Endothelial cell (in vitro differentiated cells): ENCODE measurements around the gene SVOP. TPM values are rescaled to one million over a fixed set of nuclear protein-coding genes. Genes with fewer than 3 reads are reported as not detected.

Experiments used
- DNase-seq: peaks from one replicate; pipeline ENCODE4 v3.0.0; 2021; ENCODE audit warnings: low spot score
- H3K27ac Mint-ChIP-seq: one replicate; pipeline ENCODE4 v1.8.0; 2021; ENCODE audit warnings: mixed read lengths, inconsistent platforms; ENCODE audit not compliant: unreplicated experiment
- H3K27me3 Mint-ChIP-seq: one replicate; pipeline ENCODE4 v1.8.0; 2021; ENCODE audit warnings: mild to moderate bottlenecking, moderate library complexity, mixed read lengths, inconsistent platforms; ENCODE audit not compliant: unreplicated experiment
- H3K36me3 Mint-ChIP-seq: one replicate; pipeline ENCODE4 v1.8.0; 2021; ENCODE audit warnings: mild to moderate bottlenecking, low read depth, mixed read lengths, inconsistent platforms; ENCODE audit not compliant: unreplicated experiment
- H3K4me1 Mint-ChIP-seq: one replicate; pipeline ENCODE4 v1.8.0; 2021; ENCODE audit warnings: mild to moderate bottlenecking, mixed read lengths, inconsistent platforms; ENCODE audit not compliant: unreplicated experiment
- H3K4me3 Mint-ChIP-seq: one replicate; pipeline ENCODE4 v1.8.0; 2021; ENCODE audit warnings: mild to moderate bottlenecking, mixed read lengths, inconsistent platforms; ENCODE audit not compliant: unreplicated experiment
- H3K9me3 Mint-ChIP-seq: one replicate; pipeline ENCODE4 v1.8.0; 2021; ENCODE audit warnings: mixed read lengths, inconsistent platforms; ENCODE audit not compliant: unreplicated experiment
- total RNA-seq: library from RNA; stranded (reverse); fragmentation: NEBNext Ultra II Directional; extraction: Animal tissue kit (Norgen Biotek cat#: 25700); gene quantifications from one replicate; pipeline ENCODE4 v1.2.1, GENCODE V29; 2021; ENCODE audit not compliant: unreplicated experiment
- TF ChIP-seq, protein P1 (sequence below): fragments of 200-600 bp; sonication (generic); IDR thresholded peaks from one replicate; pipeline ENCODE4 v1.5.0; 2021; ENCODE audit warnings: antibody characterized with exemption; ENCODE audit not compliant: unreplicated experiment

Gene SVOP
- total RNA-seq, 1 donor from 2014 or later = 0.15 TPM

DNA sequence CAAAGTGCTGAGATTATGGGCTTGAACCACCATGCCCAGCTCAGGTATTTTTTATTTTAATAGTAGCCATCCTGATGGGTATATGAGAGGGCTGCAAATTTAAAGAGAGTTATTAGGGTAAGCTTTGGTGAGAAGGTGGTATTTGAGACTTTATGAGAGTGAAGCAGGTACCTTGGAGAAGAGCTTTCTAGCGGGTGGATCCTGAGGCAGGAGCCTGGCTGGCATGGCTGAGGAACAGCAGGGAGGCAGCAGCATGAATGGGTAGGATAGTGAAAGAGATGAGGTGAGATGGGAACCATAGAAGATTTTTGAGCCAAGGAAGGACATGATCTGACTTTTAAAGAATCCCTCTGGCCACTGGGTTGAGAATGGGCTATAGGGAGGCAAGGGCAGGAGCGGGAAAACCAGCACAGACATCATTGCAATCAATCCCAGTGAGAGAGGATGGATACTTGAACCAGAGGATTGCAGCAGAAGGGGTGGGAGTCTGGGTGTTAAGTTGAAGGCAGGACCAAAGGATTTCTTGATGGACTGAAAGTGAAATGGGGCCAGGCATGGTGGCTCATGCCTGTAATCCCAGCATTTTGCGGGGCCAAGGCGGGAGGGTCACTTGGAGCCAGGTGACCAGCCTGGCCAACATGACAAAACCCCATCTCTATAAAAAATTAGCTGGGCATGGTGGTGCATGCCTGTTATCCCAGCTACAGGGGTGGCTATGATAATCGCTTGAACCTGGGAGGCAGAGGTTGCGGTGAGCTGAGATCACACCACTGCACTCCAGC, 5.7 kb downstream of the SVOP start:
- Mint-ChIP-seq H3K36me3 (no peaks in the 10 kb centered on the region), H3K27ac (no peak overlapping the region), H3K27me3 (peaks cover 5% of the 10 kb centered on the region), H3K9me3 (no peaks in the 10 kb centered on the region), H3K4me1 (no peaks in the 10 kb centered on the region), H3K4me3 (no peak overlapping the region)
- TF ChIP-seq, protein P1, sequence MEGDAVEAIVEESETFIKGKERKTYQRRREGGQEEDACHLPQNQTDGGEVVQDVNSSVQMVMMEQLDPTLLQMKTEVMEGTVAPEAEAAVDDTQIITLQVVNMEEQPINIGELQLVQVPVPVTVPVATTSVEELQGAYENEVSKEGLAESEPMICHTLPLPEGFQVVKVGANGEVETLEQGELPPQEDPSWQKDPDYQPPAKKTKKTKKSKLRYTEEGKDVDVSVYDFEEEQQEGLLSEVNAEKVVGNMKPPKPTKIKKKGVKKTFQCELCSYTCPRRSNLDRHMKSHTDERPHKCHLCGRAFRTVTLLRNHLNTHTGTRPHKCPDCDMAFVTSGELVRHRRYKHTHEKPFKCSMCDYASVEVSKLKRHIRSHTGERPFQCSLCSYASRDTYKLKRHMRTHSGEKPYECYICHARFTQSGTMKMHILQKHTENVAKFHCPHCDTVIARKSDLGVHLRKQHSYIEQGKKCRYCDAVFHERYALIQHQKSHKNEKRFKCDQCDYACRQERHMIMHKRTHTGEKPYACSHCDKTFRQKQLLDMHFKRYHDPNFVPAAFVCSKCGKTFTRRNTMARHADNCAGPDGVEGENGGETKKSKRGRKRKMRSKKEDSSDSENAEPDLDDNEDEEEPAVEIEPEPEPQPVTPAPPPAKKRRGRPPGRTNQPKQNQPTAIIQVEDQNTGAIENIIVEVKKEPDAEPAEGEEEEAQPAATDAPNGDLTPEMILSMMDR = no peak
- DNase-seq = no peak

GRCh38 chr12:109010259-109010658, 10.6 kb downstream of the SVOP start:
- peaks cover 5% of the 10 kb centered on the region for H3K27me3 Mint-ChIP-seq

GRCh38 chr12:109009766-109010165, 11.1 kb downstream of the SVOP start:
- Mint-ChIP-seq H3K27ac (no peak overlapping the region), H3K36me3 (no peaks in the 10 kb centered on the region), H3K27me3 (peaks cover 1% of the 10 kb centered on the region), H3K4me3 (no peak overlapping the region), H3K9me3 (no peaks in the 10 kb centered on the region), H3K4me1 (no peaks in the 10 kb centered on the region)
- TF ChIP-seq, protein P1 = no peak
- no peak for DNase-seq

More at GRCh38 chr12:109010259-109010658, 10.6 kb downstream of the SVOP start:
- Mint-ChIP-seq H3K9me3 (no peaks in the 10 kb centered on the region), H3K4me3 (no peak overlapping the region), H3K27ac (no peak overlapping the region), H3K4me1 (no peaks in the 10 kb centered on the region), H3K36me3 (no peaks in the 10 kb centered on the region)
- DNase-seq = no peak
- TF ChIP-seq, protein P1 = no peak

- no peak overlapping the region for H3K27ac Mint-ChIP-seq
- H3K27me3 Mint-ChIP-seq = no peaks in the 10 kb centered on the region
- DNase-seq = no peak
- no peak overlapping the region for H3K4me3 Mint-ChIP-seq
- TF ChIP-seq, protein P1 = no peak
- no peaks in the 10 kb centered on the region for H3K36me3 Mint-ChIP-seq
- peaks cover 4% of the 10 kb centered on the region for H3K4me1 Mint-ChIP-seq
- H3K9me3 Mint-ChIP-seq = no peaks in the 10 kb centered on the region
Measured at GRCh38 chr12:109004017-109004416, 16.9 kb downstream of the SVOP start.

GRCh38 chr12:108996320-108996719, 24.5 kb downstream of the SVOP start:
- Mint-ChIP-seq H3K27me3 (peaks cover 4% of the 10 kb centered on the region), H3K4me1 (no peaks in the 10 kb centered on the region), H3K4me3 (no peak overlapping the region), H3K36me3 (no peaks in the 10 kb centered on the region), H3K27ac (no peak overlapping the region), H3K9me3 (no peaks in the 10 kb centered on the region)
- TF ChIP-seq, protein P1 = no peak
- no peak for DNase-seq
